Activated T-cell treated with anti-CD3 and anti-CD28 coated beads, Interleukin-2, amount 50 U/mL, for 24 hours (primary cell): ENCODE results near the gene COX14.

Experiments
- DNase-seq: peaks from one replicate; pipeline ENCODE4 v3.0.0-alpha.2; 2020
- H3K27ac Mint-ChIP-seq: 2 replicates; pipeline ENCODE4 v1.8.0; 2020; ENCODE audit warnings: mild to moderate bottlenecking, mixed read lengths
- H3K27me3 Mint-ChIP-seq: 2 replicates; pipeline ENCODE4 v1.8.0; 2020; ENCODE audit warnings: mixed read lengths
- H3K36me3 Mint-ChIP-seq: 2 replicates; pipeline ENCODE4 v1.8.0; 2020; ENCODE audit warnings: low read depth, mixed read lengths
- H3K4me1 Mint-ChIP-seq: 2 replicates; pipeline ENCODE4 v1.8.0; 2020; ENCODE audit warnings: low read depth, mixed read lengths
- H3K4me3 Mint-ChIP-seq: 2 replicates; pipeline ENCODE4 v1.8.0; 2020; ENCODE audit warnings: mild to moderate bottlenecking, moderate library complexity, mixed read lengths
- H3K9me3 Mint-ChIP-seq: 2 replicates; pipeline ENCODE4 v1.8.0; 2020; ENCODE audit warnings: mixed read lengths

Gene COX14

DNA sequence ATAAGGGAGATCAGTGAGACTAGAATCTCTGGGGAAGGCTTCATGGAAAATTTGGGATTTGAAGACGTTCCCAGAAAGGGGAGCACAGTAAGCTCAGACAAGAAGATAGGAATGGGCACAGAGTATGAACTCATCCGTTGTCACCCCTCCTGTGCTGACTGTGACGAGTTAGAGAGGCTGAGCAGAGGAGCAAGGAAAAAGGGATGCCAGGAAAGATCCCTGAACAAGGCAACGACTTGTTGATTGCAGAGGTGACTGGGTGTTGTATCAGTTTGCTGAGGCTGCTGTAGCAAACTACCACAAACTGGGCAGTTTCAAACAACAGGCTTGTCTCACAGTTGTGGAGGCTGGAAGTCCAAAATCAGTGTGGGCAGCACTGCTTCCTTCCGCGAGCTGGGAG is 14.1 kb upstream of the COX14 start:
- no peak overlapping the region for H3K4me3 Mint-ChIP-seq
- H3K9me3 Mint-ChIP-seq: no peaks in the 10 kb centered on the region
- H3K36me3 Mint-ChIP-seq: peaks cover 89% of the 10 kb centered on the region
- H3K4me1 Mint-ChIP-seq: no peaks in the 10 kb centered on the region
- no peak overlapping the region for H3K27ac Mint-ChIP-seq
- no peak for DNase-seq
- no peaks in the 10 kb centered on the region for H3K27me3 Mint-ChIP-seq

DNA sequence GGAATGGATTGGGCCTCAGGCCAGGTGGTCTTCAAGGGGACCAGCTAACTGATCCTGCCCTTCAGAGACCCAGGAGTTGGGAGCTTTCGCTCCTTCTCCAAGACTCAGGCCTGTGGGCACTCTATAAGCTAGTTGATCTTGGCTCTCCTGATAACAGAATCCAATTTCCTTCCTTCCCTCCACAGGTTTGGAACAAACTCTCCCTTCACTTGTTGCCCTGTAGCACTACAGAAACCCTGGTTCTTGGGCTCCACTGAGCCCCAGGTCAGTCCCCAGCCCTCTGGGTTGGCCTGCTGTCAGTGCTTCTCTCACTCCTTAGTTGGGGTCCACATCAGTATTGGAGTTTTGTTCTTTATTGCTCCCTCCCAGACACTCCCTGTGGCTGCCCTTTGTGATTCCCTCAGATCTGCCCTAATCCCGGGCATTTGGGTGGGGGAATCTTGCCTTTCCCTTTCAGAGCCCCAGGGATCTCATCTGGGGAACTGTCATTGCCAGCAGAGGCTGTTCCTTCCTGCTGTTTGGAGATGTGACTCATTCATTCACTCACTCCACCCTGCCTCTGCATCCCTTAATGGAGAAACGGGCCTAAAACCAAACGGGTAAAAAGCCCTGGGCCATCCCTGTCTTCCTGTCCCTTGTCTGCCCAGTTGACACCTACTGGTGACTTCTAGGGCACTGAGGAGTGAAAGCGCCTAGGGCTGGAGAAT is 12.6 kb upstream of the COX14 start:
- no peaks in the 10 kb centered on the region for H3K27me3 Mint-ChIP-seq
- H3K4me3 Mint-ChIP-seq: no peak overlapping the region
- H3K4me1 Mint-ChIP-seq: no peaks in the 10 kb centered on the region
- H3K9me3 Mint-ChIP-seq: no peaks in the 10 kb centered on the region
- peaks cover 76% of the 10 kb centered on the region for H3K36me3 Mint-ChIP-seq
- peak overlapping the region; percentile 69 for H3K27ac Mint-ChIP-seq
- DNase-seq: no peak

DNA sequence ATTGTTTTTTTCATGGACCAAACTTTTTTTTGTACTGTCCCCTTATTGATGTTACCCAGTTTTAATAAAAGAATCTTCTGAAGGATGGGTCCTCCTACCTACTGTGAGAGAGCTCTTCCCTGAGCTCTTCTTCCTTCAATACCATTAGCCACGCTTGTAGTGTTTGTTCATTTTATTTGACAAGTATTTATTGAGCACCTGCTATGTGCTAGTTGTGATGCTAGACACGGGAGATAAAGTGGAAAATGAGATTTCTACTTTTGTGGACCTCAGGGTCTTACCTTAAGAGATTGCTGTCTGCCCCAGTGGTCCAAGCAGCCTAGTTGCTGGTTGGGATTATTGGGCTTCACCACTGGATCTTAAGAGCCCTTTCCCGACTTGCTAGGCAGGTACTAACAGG is 11.5 kb upstream of the COX14 start:
- Mint-ChIP-seq H3K27me3 (no peaks in the 10 kb centered on the region), H3K4me3 (no peak overlapping the region), H3K27ac (no peak overlapping the region), H3K36me3 (peaks cover 65% of the 10 kb centered on the region), H3K9me3 (no peaks in the 10 kb centered on the region), H3K4me1 (no peaks in the 10 kb centered on the region)
- DNase-seq: no peak

DNA sequence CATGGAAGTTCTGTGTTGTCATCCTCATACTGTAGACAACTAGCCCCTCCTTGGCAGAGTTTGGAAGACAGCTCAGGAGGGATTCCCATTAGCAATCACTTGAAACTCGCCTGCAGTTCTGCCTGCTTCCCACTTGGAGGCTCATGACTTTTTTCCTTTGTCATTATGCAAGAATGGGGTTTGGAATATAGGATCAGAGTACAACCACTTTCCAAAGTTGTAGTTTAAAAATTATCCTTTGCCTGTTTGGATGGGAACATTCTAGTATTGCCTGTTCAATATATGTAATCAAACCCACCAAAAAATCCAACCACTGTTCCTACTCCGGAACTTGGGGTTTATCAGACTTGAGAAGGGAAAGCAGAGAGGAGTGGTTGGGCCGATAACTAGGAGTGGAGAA is 10.4 kb upstream of the COX14 start:
- Mint-ChIP-seq H3K36me3 (peaks cover 54% of the 10 kb centered on the region), H3K9me3 (no peaks in the 10 kb centered on the region), H3K4me3 (no peak overlapping the region), H3K27ac (peak overlapping the region; percentile 35), H3K4me1 (no peaks in the 10 kb centered on the region), H3K27me3 (no peaks in the 10 kb centered on the region)
- no peak for DNase-seq

DNA sequence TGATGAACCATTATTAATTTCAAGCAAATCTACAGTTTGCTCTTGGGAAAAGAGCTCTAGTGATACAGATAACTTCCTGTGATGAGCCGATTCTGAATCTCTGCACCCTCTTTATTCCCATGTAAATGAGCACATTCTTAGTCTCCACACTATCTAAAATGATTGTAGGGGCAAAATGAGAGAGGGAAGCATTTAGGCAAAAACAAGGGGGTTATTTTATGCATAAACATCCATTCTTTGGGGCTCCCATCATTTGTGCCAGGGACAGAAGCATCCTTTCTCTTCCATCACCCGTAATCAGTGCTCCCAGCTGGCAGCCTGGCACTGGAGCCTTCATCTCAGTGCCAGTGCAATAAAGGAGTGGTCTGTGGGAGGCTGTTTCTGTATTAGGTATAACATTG is 9.9 kb upstream of the COX14 start:
- no peak overlapping the region for H3K4me3 Mint-ChIP-seq
- H3K9me3 Mint-ChIP-seq: no peaks in the 10 kb centered on the region
- no peaks in the 10 kb centered on the region for H3K27me3 Mint-ChIP-seq
- H3K36me3 Mint-ChIP-seq: peaks cover 50% of the 10 kb centered on the region
- H3K4me1 Mint-ChIP-seq: no peaks in the 10 kb centered on the region
- H3K27ac Mint-ChIP-seq: no peak overlapping the region
- no peak for DNase-seq

DNA sequence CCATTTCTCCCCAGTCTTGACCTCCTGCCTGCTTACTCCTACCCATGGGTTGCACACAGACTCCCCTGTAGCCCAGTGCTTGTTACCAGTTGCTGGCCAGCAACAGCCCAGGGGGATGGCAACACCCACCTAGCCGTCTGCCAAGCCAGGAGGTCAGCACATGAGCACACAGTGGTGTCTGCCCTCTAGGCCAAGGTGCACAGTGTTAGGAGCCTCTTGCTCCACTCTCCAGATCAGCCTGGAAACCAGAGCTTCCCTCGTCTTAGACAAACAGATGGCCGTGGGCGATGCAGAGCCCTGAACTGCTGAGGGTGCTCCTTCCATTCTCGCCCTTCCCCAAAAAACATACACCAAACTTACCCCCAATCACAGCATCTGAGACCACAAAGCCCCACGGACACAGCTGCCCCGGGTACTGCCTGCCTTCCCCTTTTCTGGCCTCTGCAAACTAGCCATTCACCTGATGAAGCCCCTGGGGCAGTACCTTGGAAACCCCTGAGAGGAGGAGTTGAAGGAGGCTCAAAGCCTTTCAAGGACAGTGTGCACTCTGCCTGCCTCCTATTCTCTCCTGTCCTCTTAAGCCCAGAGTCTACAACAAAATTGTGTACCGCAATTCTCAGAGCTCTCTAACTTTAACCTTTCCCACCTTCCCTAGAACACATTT is 9.3 kb upstream of the COX14 start:
- no peak for DNase-seq
- H3K4me1 Mint-ChIP-seq: no peaks in the 10 kb centered on the region
- peaks cover 43% of the 10 kb centered on the region for H3K36me3 Mint-ChIP-seq
- H3K27ac Mint-ChIP-seq: no peak overlapping the region
- H3K4me3 Mint-ChIP-seq: no peak overlapping the region
- H3K27me3 Mint-ChIP-seq: no peaks in the 10 kb centered on the region
- H3K9me3 Mint-ChIP-seq: no peaks in the 10 kb centered on the region

DNA sequence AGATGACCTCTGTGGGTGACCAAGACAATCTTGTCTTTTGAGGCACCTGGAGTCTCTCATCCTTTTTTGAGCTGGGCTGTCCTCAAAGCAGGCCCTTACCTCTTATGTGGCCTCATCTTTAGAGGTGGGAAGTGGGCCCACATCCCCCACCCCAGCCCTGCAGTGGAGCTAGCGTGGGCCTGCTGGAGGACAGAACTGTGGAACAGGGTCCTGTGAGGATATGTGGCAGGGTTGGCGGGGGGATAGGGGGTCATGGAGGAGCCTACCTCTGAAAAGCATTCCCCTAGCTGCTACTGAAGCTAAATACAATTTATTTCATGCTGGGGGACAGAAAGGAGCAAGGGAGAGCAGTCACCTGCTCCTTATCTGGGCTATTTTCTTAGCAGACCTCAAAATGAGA is 8.7 kb upstream of the COX14 start:
- Mint-ChIP-seq H3K4me1 (no peaks in the 10 kb centered on the region), H3K27ac (no peak overlapping the region), H3K36me3 (peaks cover 37% of the 10 kb centered on the region), H3K9me3 (no peaks in the 10 kb centered on the region), H3K4me3 (no peak overlapping the region), H3K27me3 (no peaks in the 10 kb centered on the region)
- DNase-seq: no peak

DNA sequence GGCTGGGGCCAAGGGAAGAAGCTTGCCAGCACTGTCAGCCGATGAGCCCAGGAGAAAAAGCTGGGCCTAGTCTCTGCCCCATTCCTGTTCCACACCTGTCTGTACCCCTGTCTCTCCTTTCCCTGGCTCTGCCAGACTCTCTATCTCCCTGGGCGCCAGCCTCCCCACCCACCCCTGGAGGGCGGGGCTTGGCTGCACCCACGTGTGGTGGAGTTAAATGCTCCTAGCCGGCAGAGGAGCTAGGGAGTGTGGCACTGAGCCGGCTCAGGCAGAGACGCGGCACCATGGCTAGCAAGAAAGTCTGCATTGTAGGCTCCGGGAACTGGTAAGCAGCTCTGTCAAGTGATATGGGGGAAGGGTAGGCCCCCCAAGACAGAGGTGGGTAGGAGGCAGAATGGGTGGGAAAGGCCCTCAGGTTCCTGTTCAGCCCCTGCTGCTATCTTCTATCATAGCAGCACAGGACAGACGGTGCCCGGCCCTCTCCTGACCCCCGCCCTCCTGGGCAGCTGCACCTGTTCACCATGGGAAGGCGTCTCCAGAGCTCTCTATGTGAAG is 8.2 kb upstream of the COX14 start, which contains the start of gene GPD1:
Gene GPD1 (plus strand): TSS at position 242 of the 555 bp plus-strand sequence. CDS start 43 bp downstream, at position 285.
- Mint-ChIP-seq H3K36me3 (peaks cover 32% of the 10 kb centered on the region), H3K9me3 (no peaks in the 10 kb centered on the region), H3K27me3 (no peaks in the 10 kb centered on the region), H3K4me3 (no peak within 1 kb of the TSS), H3K27ac (no peak within 1 kb of the TSS), H3K4me1 (no peaks in the 10 kb centered on the region)
- no peak for DNase-seq

DNA sequence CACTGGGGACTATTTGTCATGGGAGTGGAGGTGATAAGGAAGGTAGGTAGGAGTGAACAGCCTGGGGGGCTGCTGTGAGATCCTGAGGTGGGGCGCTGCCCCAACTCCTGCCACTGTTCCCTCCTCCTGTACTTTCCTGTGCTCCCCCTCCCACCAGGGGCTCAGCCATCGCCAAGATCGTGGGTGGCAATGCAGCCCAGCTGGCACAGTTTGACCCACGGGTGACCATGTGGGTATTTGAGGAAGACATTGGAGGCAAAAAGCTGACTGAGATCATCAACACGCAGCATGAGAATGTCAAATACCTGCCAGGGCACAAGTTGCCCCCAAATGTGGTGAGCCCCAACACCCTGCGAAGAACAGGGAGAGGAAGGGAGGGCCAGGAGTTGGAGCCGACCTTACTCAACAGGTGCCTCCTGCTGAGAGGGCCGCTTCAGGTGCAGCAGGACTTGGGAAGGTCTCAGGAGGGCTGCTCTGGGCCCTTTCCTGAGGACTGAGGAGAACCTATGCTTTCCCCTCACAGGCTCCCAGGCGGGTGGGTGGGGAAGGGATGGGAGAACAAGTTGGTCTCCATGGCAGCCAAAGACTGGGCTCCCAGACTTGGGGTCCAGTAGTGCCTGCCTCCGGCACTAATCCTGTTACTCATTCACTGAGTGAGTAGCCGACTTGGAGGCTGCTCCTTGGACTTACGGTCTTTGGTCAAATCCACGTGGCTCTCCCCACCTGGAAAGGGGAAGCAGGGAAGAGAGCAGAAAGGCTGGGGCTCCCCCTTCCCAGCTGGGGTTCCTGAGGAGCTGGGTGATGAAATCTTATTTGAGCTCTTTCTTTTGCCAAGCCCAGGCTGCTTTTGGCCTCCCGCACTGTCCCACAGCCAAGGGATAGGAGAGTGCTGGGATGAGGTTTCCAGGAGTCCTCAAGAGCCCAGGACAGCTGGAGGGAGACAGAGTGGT is 7.3 kb upstream of the COX14 start:
- H3K27me3 Mint-ChIP-seq: no peaks in the 10 kb centered on the region
- DNase-seq: no peak
- no peak overlapping the region for H3K4me3 Mint-ChIP-seq
- H3K4me1 Mint-ChIP-seq: no peaks in the 10 kb centered on the region
- peaks cover 24% of the 10 kb centered on the region for H3K36me3 Mint-ChIP-seq
- H3K9me3 Mint-ChIP-seq: no peaks in the 10 kb centered on the region
- H3K27ac Mint-ChIP-seq: no peak overlapping the region

DNA sequence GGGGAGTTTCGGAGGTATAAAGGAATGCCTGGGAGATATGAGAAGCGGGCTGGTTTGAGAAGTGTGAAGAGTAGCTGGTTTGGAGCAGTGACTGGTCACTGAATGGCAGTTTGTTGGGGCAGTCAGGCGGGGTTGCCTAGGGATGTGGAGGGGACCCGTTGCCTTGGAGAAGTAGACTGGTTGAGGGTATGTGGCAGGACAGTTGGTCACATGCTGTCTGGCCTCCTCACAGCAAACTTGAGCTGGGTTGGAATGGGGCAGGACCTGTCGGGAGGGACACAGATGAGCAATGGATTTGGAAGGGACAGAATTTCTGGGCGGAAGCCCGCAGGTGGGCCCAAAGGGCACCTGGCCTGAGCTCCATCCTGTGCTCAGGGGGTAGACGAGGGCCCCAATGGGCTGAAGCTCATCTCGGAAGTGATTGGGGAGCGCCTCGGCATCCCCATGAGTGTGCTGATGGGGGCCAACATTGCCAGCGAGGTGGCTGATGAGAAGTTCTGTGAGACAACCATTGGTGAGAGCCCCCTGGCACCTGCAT is 6.1 kb upstream of the COX14 start:
- no peak for DNase-seq
- Mint-ChIP-seq H3K27me3 (no peaks in the 10 kb centered on the region), H3K4me3 (no peak overlapping the region), H3K27ac (no peak overlapping the region), H3K36me3 (peaks cover 12% of the 10 kb centered on the region), H3K4me1 (peaks cover 8% of the 10 kb centered on the region), H3K9me3 (no peaks in the 10 kb centered on the region)

DNA sequence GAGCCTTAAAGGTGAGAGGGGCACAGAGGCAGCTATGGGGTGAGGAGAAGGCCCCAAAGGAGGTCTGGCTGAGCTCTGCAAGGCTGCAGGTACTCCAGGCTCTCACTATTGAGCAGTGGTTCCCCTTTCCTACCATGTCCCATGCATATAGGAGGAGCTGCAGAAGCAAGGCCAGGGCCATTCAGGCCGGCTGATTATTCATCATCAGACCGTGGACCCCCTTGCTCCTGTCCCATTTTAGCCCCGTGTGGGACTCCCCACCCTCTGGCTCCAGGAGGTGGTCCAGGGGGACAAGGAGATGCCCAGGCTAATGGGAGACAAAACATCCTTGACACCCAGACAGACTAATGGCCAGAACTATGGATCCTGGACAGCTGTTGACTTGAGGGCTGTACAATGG is 5.1 kb upstream of the COX14 start:
- Mint-ChIP-seq H3K27ac (no peak overlapping the region), H3K4me1 (peaks cover 13% of the 10 kb centered on the region), H3K27me3 (no peaks in the 10 kb centered on the region), H3K4me3 (no peak overlapping the region), H3K36me3 (peaks cover 4% of the 10 kb centered on the region), H3K9me3 (no peaks in the 10 kb centered on the region)
- no peak for DNase-seq

DNA sequence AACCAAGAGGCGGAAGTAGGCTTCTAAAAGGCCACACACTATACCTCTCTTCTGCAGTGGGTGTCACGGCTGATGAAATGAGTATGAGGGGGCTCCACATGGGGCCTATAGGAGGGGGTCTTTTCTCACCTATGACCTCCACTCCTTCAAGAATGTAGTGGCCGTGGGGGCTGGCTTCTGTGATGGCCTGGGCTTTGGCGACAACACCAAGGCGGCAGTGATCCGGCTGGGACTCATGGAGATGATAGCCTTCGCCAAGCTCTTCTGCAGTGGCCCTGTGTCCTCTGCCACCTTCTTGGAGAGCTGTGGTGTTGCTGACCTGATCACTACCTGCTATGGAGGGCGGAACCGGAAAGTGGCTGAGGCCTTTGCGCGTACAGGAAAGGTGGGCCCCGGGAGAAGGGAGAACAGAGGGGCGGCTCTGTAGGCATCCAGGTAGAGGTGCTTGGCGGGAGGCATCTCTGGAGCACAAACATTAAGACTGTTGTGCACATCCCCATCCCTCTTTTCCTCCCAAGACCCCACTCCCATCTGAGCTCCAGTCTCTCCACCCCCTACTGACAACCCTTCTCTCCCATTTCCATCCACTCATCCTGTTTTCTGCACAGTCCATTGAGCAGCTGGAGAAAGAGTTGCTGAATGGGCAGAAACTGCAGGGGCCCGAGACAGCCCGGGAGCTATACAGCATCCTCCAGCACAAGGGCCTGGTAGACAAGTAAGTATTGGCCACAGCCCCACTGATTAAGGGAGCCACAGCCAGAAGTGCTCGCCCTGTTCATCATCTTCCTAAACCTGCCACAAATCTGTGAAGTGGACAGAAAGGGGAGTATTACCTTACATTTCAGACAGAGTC is 4.4 kb upstream of the COX14 start:
- H3K36me3 Mint-ChIP-seq: peaks cover 7% of the 10 kb centered on the region
- no peaks in the 10 kb centered on the region for H3K27me3 Mint-ChIP-seq
- H3K4me1 Mint-ChIP-seq: peaks cover 13% of the 10 kb centered on the region
- H3K27ac Mint-ChIP-seq: no peak overlapping the region
- H3K9me3 Mint-ChIP-seq: no peaks in the 10 kb centered on the region
- no peak overlapping the region for H3K4me3 Mint-ChIP-seq
- no peak for DNase-seq

DNA sequence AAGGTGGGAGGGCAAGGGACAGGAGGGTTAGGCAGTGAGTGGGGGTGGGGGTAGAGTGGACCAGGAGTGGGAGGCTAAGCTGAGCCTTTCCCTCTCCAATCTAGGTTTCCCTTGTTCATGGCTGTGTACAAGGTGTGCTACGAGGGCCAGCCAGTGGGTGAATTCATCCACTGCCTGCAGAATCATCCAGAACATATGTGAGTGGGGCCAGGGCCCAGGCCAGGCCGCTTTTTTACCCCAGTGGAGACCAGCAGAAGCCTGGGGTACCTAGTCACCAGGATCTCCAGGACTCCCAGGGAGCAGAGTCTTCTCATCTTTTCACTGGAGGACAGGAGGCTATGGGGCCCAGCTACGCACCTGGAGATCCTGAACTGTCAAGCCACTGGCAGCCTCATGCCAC is 2.7 kb upstream of the COX14 start:
- no peaks in the 10 kb centered on the region for H3K27me3 Mint-ChIP-seq
- H3K4me1 Mint-ChIP-seq: peaks cover 22% of the 10 kb centered on the region
- H3K27ac Mint-ChIP-seq: no peak overlapping the region
- peaks cover 15% of the 10 kb centered on the region for H3K36me3 Mint-ChIP-seq
- H3K4me3 Mint-ChIP-seq: no peak overlapping the region
- DNase-seq: no peak
- H3K9me3 Mint-ChIP-seq: no peaks in the 10 kb centered on the region
